Uterus (tissue), 2 donors: ENCODE measurements around the gene DAND5.

Experiments used
- POLR2A ChIP-seq, 2 donors: fragments of 450-650 bp; IDR thresholded peaks; one replicate each; pipeline ENCODE4 v1.6.1; 2016; ENCODE audit warnings: antibody characterized with exemption in 2 of 2, mild to moderate bottlenecking in 1 of 2, moderate library complexity in 1 of 2
- TF ChIP-seq, protein P1 (sequence below), 4 experiments: fragments of 200-600 bp in 2 of 4; fragments of 450-650 bp in 2 of 4; sonication (generic) in 2 of 4; IDR thresholded peaks; one replicate each; pipeline ENCODE4 v1.5.1; 2016 to 2019; ENCODE audit warnings: antibody characterized with exemption in 4 of 4, mild to moderate bottlenecking in 2 of 4, moderate library complexity in 1 of 4

DNA sequence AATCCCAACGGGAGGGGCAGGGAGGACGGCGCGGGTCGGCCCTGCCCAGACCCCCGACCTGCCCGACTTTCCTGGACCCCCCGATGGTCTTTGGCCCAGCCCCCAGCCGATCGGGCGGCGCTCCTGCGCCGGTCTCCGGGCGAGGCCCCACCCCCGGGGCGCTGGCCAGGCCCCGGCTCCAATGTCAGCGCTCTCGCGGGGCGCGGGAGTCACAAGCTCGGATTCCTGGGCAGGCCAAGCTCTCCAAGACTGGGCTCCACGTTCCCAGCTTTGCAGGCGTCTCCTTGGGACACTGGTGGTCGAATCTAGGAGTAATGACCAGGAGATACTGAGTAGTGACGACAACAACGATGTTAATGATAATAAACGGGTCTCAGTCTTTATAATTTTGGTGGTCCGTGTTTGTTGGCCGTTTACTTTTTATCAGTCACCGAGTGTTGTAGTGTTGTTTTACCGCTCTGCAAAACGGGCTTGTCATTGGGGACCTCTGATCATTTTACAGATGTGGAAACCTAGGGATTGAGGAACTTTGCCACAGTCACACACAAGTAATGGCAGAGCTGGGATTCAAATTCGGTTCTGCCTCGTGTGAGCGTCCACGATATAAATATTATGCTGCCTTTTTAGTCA, 23.2 kb upstream of the DAND5 start:
- TF ChIP-seq, protein P1, sequence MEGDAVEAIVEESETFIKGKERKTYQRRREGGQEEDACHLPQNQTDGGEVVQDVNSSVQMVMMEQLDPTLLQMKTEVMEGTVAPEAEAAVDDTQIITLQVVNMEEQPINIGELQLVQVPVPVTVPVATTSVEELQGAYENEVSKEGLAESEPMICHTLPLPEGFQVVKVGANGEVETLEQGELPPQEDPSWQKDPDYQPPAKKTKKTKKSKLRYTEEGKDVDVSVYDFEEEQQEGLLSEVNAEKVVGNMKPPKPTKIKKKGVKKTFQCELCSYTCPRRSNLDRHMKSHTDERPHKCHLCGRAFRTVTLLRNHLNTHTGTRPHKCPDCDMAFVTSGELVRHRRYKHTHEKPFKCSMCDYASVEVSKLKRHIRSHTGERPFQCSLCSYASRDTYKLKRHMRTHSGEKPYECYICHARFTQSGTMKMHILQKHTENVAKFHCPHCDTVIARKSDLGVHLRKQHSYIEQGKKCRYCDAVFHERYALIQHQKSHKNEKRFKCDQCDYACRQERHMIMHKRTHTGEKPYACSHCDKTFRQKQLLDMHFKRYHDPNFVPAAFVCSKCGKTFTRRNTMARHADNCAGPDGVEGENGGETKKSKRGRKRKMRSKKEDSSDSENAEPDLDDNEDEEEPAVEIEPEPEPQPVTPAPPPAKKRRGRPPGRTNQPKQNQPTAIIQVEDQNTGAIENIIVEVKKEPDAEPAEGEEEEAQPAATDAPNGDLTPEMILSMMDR (IDR thresholded peaks at IDR 0.05), result no peak
- no peak for TF ChIP-seq POLR2A (IDR thresholded peaks at IDR 0.05)
